LNCAP (cell line): ENCODE results near the gene DHX35.

ENCODE experiments used
- CTCF ChIP-seq: fragments of 450-650 bp; IDR thresholded peaks from 2 replicates; pipeline ENCODE4 v1.5.1; 2017; ENCODE audit warnings: mild to moderate bottlenecking

DHX35 gene

DNA sequence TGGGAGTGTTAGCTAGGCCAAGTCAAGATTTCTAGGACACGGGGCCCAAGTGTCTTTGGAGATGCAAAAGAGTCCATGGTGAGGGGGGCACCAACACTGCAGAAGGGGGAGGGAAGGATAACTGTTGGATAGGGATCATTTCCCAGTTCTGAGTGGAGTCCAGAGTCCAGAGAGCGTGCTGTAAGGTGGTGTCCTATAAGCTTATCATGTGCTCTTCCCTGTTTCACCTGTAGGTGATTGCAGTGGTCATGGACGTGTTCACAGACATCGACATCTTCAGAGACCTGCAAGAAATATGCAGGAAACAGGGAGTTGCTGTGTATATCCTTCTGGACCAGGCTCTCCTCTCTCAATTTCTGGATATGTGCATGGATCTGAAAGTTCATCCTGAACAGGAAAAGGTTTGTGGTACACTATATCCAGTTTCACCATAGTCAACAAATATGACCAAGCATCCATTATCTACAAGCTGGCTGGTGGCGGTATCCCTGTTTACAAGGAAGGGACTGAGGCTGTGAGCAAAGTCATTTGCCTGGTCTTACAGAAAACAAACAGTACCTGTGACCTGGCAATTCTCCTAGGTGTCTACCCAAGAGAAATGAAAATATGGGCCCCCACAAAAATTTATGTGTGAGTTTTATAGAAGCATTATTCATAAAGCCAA is 20.3 kb upstream of the DHX35 start:
- TF ChIP-seq CTCF, result no peak

DNA sequence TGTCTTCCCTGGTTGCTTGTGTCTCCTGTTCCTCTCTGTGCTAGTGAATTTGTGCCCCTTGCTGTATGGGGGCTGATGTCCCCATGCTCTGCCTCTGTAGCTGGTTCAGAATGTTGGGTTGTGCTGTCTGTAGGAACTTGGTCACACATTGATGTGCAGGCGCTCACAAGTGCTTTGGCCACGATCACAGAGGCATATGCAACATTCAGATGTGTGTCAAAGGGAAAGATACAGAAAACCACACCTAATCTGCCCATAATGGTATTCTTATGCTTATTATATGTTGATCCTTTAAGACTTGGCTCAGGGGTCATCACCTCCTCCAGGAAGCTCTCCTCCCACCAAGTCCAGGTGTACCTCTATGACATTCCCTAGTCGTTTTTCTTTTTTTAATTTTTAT is 17.1 kb upstream of the DHX35 start:
- no peak for TF ChIP-seq CTCF

DNA sequence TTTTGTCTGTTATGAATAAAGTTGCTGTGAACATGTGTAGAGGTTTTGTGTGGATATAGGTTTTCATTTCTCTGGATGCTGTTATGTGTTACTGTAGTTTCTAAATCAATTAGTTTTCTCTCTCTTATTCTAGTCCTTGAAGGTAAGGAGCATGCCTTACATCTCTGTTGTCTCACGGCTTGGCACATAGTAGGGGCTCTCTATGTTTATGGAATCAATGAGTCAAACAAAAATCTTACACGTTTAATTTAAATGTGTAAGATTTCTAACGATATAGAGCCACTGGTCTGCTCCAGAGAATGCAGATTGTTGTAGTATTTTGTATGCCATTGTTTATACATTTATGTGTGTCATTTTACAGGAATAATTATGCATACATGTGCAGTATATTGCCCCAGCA is 15.3 kb upstream of the DHX35 start:
- no peak for TF ChIP-seq CTCF

- no peak for TF ChIP-seq CTCF
Observed at GRCh38 chr20:38947931-38948362, 14.2 kb upstream of the DHX35 start.

DNA sequence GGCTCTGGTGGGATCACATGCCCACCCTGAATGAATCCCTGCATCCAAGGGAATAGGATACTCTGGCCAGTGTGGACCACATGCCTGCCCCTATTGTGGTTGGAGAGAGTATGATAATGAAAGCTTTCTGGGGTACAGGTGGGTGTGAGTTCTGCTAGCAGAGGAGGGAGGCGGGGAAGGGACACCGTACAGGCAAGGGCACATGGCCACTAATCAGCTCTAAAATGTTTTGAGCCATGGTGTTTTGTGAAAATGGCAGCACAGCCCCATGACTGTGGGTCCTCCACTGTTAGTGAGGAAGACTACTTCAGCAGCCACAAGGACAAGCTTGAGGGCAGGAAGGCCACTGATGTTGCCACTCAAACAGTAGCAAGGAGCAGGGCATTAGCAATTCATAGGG is 11.9 kb upstream of the DHX35 start:
- no peak for TF ChIP-seq CTCF

- TF ChIP-seq CTCF, result no peak
Observed at GRCh38 chr20:38951611-38952010, 10.5 kb upstream of the DHX35 start.

- no peak for TF ChIP-seq CTCF
Observed at GRCh38 chr20:38952153-38952552, 10.0 kb upstream of the DHX35 start.
